SK-N-SH treated with all-trans-retinoic acid at 6 μM for 48 hours (cell line): ENCODE measurements around the gene SVOP.
A peak's percentile ranks its signal among the peaks of the same experiment; 100 is the strongest.

Experiments used
- ATAC-seq: fragments of 200-7000 bp; cut with Tn5 transposase; 3 replicates; pipeline ENCODE4 v1.9.1; 2020; ENCODE audit warnings: mild to moderate bottlenecking, moderate library complexity
- ARNTL ChIP-seq: fragments of 450-650 bp; formaldehyde crosslinking; IDR thresholded peaks from 2 replicates; pipeline ENCODE4 v1.5.0; 2020; ENCODE audit warnings: low read depth, mild to moderate bottlenecking, moderate library complexity, borderline replicate concordance
- BACH2 ChIP-seq: fragments of 250-450 bp; sonication (Bioruptor Pico); IDR thresholded peaks from 2 replicates; pipeline ENCODE4 v1.9.0; 2021; ENCODE audit warnings: mild to moderate bottlenecking, borderline replicate concordance
- CREB5 ChIP-seq: fragments of 250-450 bp; sonication (Bioruptor Pico); IDR thresholded peaks from 2 replicates; pipeline ENCODE4 v1.5.1; 2020; ENCODE audit warnings: low read depth, mild to moderate bottlenecking, moderate library complexity
- CSDC2 ChIP-seq: fragments of 250-450 bp; sonication (Bioruptor Pico); IDR thresholded peaks from 2 replicates; pipeline ENCODE4 v1.5.0; 2020; ENCODE audit warnings: mild to moderate bottlenecking, moderate library complexity
- CSRNP3 ChIP-seq: fragments of 250-450 bp; sonication (Bioruptor Pico); IDR thresholded peaks from 2 replicates; pipeline ENCODE4 v1.5.1; 2021; ENCODE audit warnings: mild to moderate bottlenecking, moderate library complexity
- ESRRG ChIP-seq: fragments of 250-450 bp; sonication (Bioruptor Pico); IDR thresholded peaks from 2 replicates; pipeline ENCODE4 v1.6.1; 2021; ENCODE audit warnings: mild to moderate bottlenecking
- ISL1 ChIP-seq: fragments of 250-450 bp; sonication (Bioruptor Pico); IDR thresholded peaks from 2 replicates; pipeline ENCODE4 v2.1.2; 2022; ENCODE audit warnings: mild to moderate bottlenecking, moderate library complexity
- OSR1 ChIP-seq: fragments of 250-450 bp; sonication (Bioruptor Pico); IDR thresholded peaks from 2 replicates; pipeline ENCODE4 v1.8.0; 2022; ENCODE audit warnings: moderate library complexity, mild to moderate bottlenecking, inconsistent platforms
- PATZ1 ChIP-seq: fragments of 250-450 bp; sonication (Bioruptor Pico); IDR thresholded peaks from 2 replicates; pipeline ENCODE4 v1.8.0; 2020; ENCODE audit warnings: mild to moderate bottlenecking, moderate library complexity, borderline replicate concordance
- POU6F1 ChIP-seq: fragments of 250-450 bp; sonication (Bioruptor Pico); IDR thresholded peaks from 2 replicates; pipeline ENCODE4 v1.8.0; 2021; ENCODE audit warnings: low read depth, mild to moderate bottlenecking, moderate library complexity, borderline replicate concordance
- PPARA ChIP-seq: fragments of 250-450 bp; sonication (Bioruptor Pico); IDR thresholded peaks from 2 replicates; pipeline ENCODE4 v1.5.0; 2020; ENCODE audit warnings: mild to moderate bottlenecking, borderline replicate concordance
- RARB ChIP-seq: fragments of 250-450 bp; sonication (Bioruptor Pico); IDR thresholded peaks from 2 replicates; pipeline ENCODE4 v1.8.0; 2021; ENCODE audit warnings: mild to moderate bottlenecking, moderate library complexity
- TCF4 ChIP-seq: fragments of 250-450 bp; sonication (Bioruptor Pico); IDR thresholded peaks from 2 replicates; pipeline ENCODE4 v1.8.0; 2021; ENCODE audit warnings: mild to moderate bottlenecking, moderate library complexity, borderline replicate concordance
- TOX ChIP-seq: fragments of 250-450 bp; sonication (Bioruptor Pico); IDR thresholded peaks from 2 replicates; pipeline ENCODE4 v1.8.0; 2021; ENCODE audit warnings: mild to moderate bottlenecking, moderate library complexity, borderline replicate concordance
- TSHZ2 ChIP-seq: fragments of 250-450 bp; sonication (Bioruptor Pico); IDR thresholded peaks from 2 replicates; pipeline ENCODE4 v1.5.0; 2020; ENCODE audit warnings: mild to moderate bottlenecking, moderate library complexity
- ZC3H10 ChIP-seq: fragments of 250-450 bp; sonication (Bioruptor Pico); IDR thresholded peaks from 2 replicates; pipeline ENCODE4 v1.5.1; 2021; ENCODE audit warnings: mild to moderate bottlenecking, moderate library complexity
- ZFP3 ChIP-seq: fragments of 250-450 bp; sonication (Bioruptor Pico); IDR thresholded peaks from 2 replicates; pipeline ENCODE4 v1.5.0; 2020; ENCODE audit warnings: mild to moderate bottlenecking, moderate library complexity
- ZNF565 ChIP-seq: fragments of 450-650 bp; formaldehyde crosslinking; conservative IDR thresholded peaks from 2 replicates; pipeline ENCODE4 v1.5.0; 2020; ENCODE audit warnings: low read depth, mild to moderate bottlenecking, moderate library complexity
- ZNF70 ChIP-seq: fragments of 450-650 bp; formaldehyde crosslinking; IDR thresholded peaks from 2 replicates; pipeline ENCODE4 v1.5.0; 2020; ENCODE audit warnings: mild to moderate bottlenecking, moderate library complexity
- ZNF8 ChIP-seq: fragments of 450-650 bp; formaldehyde crosslinking; IDR thresholded peaks from 2 replicates; pipeline ENCODE4 v1.5.0; 2020; ENCODE audit warnings: mild to moderate bottlenecking, moderate library complexity

Gene SVOP

GRCh38 chr12:108940138-108940537 lies 80.7 kb downstream of the SVOP start:
- ATAC-seq: no peak
- TF ChIP-seq ZFP3 (CRISPR knock-in tag) (no peak), ZNF565 (CRISPR knock-in tag) (no peak), CSDC2 (no peak), TOX (CRISPR knock-in tag) (no peak), CSRNP3 (CRISPR knock-in tag) (no peak), RARB (no peak), TSHZ2 (CRISPR knock-in tag) (no peak), CREB5 (CRISPR knock-in tag) (no peak), ISL1 (CRISPR knock-in tag) (no peak), ESRRG (no peak), ZNF8 (CRISPR knock-in tag) (no peak), PATZ1 (CRISPR knock-in tag) (no peak), PPARA (CRISPR knock-in tag) (no peak), ZNF70 (CRISPR knock-in tag) (no peak), OSR1 (no peak), POU6F1 (CRISPR knock-in tag) (no peak), BACH2 (CRISPR knock-in tag) (no peak), ARNTL (no peak)

GRCh38 chr12:108939594-108939993 lies 81.3 kb downstream of the SVOP start:
- peak; percentile 84 for ATAC-seq
- no peak for TF ChIP-seq PPARA (CRISPR knock-in tag)
- no peak for TF ChIP-seq ZFP3 (CRISPR knock-in tag)
- no peak for TF ChIP-seq CSRNP3 (CRISPR knock-in tag)
- TF ChIP-seq ARNTL: no peak
- no peak for TF ChIP-seq TCF4 (CRISPR knock-in tag)
- no peak for TF ChIP-seq ZC3H10
- no peak for TF ChIP-seq TOX (CRISPR knock-in tag)
